ENCODE results near the gene AWAT1. TPM values are rescaled to one million over a fixed set of nuclear protein-coding genes. Genes with fewer than 3 reads are reported as not detected.

AWAT1 gene
- total RNA-seq, 1 experiment from 2014 or later, result not detected

DNA sequence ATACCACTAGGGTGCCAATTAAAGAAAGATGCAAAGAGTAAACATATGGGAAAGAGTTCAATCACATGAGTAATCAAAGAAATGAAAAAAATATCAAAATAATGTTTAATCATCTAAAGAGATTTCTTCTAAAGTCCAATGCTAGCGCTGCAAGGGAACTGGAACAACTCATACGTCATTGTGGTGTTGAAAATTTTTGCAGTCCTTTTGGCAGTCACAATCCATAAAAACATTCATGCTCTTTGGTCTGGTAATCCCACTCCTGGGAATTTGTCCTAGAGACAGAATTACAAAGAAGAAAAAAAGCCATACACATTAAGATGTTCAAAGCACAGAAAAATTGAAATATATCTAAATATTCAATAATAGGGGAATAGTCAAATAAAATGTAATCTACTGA is 21.0 kb downstream of the AWAT1 start:
- CTCF ChIA-PET, result no interaction called here
- ATAC-seq (no peak), DNase-seq (ENCODE audit: low read depth, low spot score) (no peak)
- in situ Hi-C loops (cut with HindIII; ENCODE audit: low pct_unique_long_range_greater_than_20kb, low sequenced_read_pairs), result no loop called here
- Histone ChIP-seq H3K4me3 (ENCODE audit: low read depth in 2 of 2, low read length in 2 of 2) (no peak overlapping the region), H3K27me3 (ENCODE audit: control insufficient read depth, insufficient read depth, low read length) (0 out of 2 replicates have a peak, but pooled peaks cover 4% of the 10 kb centered on the region), H3K9me3 (ENCODE audit: control insufficient read depth, insufficient read depth, low read depth, low read length) (no peaks in the 10 kb centered on the region), H3K27ac (ENCODE audit: low read length) (no peak overlapping the region), H3K36me3 (ENCODE audit: control insufficient read depth, insufficient read depth, low read length) (no peaks in the 10 kb centered on the region), H3K4me1 (ENCODE audit: control insufficient read depth, insufficient read depth, low read length) (no peaks in the 10 kb centered on the region)
- no TSS peak for BruUV-seq (replicated peaks)
- intact Hi-C loops (cut with micrococcal nuclease; ENCODE audit: unreplicated experiment), result no loop called here
- TF ChIP-seq, protein P1, sequence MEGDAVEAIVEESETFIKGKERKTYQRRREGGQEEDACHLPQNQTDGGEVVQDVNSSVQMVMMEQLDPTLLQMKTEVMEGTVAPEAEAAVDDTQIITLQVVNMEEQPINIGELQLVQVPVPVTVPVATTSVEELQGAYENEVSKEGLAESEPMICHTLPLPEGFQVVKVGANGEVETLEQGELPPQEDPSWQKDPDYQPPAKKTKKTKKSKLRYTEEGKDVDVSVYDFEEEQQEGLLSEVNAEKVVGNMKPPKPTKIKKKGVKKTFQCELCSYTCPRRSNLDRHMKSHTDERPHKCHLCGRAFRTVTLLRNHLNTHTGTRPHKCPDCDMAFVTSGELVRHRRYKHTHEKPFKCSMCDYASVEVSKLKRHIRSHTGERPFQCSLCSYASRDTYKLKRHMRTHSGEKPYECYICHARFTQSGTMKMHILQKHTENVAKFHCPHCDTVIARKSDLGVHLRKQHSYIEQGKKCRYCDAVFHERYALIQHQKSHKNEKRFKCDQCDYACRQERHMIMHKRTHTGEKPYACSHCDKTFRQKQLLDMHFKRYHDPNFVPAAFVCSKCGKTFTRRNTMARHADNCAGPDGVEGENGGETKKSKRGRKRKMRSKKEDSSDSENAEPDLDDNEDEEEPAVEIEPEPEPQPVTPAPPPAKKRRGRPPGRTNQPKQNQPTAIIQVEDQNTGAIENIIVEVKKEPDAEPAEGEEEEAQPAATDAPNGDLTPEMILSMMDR (IDR thresholded peaks at IDR 0.05), result no peak
- TF ChIP-seq TCF7L2 (IDR thresholded peaks at IDR 0.05; ENCODE audit: low read depth, low read length), result no peak
- TF ChIP-seq POLR2AphosphoS5 (IDR thresholded peaks at IDR 0.05; ENCODE audit: low read depth, low read length), result no peak
- TF ChIP-seq, protein P2, sequence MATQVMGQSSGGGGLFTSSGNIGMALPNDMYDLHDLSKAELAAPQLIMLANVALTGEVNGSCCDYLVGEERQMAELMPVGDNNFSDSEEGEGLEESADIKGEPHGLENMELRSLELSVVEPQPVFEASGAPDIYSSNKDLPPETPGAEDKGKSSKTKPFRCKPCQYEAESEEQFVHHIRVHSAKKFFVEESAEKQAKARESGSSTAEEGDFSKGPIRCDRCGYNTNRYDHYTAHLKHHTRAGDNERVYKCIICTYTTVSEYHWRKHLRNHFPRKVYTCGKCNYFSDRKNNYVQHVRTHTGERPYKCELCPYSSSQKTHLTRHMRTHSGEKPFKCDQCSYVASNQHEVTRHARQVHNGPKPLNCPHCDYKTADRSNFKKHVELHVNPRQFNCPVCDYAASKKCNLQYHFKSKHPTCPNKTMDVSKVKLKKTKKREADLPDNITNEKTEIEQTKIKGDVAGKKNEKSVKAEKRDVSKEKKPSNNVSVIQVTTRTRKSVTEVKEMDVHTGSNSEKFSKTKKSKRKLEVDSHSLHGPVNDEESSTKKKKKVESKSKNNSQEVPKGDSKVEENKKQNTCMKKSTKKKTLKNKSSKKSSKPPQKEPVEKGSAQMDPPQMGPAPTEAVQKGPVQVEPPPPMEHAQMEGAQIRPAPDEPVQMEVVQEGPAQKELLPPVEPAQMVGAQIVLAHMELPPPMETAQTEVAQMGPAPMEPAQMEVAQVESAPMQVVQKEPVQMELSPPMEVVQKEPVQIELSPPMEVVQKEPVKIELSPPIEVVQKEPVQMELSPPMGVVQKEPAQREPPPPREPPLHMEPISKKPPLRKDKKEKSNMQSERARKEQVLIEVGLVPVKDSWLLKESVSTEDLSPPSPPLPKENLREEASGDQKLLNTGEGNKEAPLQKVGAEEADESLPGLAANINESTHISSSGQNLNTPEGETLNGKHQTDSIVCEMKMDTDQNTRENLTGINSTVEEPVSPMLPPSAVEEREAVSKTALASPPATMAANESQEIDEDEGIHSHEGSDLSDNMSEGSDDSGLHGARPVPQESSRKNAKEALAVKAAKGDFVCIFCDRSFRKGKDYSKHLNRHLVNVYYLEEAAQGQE (IDR thresholded peaks at IDR 0.05; ENCODE audit: insufficient read depth in 1 of 2, low read depth in 2 of 2, low read length in 1 of 2), result no peak
- TF ChIP-seq SIN3A (IDR thresholded peaks at IDR 0.05; ENCODE audit: borderline replicate concordance, insufficient read depth, low read depth, low read length), result no peak
- POLR2A ChIA-PET, result no interaction called here

DNA sequence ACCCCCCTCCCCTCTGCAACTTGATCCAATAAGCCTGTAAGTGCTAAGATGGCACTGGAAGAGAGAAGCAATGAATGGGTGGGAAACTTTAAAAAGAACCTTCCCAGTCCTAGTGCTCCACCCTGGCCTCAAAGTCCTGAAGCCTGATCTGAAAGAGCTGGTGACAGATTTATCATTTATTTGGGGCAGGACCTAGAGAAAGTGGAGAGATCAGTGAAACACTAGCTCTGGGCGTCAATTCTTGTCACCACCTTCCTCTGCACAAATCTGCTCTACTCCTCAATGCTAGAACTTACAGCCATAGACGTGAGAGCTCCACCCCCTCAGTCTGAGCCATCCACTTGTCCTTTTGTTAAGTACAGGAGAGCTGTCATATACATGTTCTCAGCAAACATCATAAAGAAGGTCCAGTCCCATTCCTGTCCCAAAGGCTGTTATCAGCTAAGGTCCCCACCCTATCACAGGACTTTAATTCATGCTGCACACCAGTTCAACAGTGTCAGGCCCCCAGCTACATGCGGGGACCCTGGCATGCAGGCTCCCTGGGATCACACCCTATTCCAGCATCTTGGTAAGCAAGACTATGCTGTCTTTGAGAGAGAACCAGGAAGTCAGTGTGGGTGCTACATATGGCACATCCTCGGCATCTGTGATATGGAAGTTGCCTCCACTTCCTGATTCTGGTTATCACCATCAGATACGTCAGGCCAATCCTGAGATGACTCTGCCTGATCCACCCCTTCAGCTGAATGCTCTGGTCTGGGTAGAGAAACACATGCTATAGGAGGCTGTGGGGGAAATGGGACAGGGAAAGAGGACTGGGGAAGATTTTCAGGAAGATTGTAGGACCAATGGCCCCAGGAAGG is 23.2 kb downstream of the AWAT1 start:
- ChIA-PET POLR2A (no interaction called here), CTCF (no interaction called here)
- H3K9me3 ChIP-seq (ENCODE audit: control insufficient read depth, insufficient read depth, low read depth, low read length), result no peaks in the 10 kb centered on the region
- no peak overlapping the region for H3K4me3 ChIP-seq (ENCODE audit: low read depth in 2 of 2, low read length in 2 of 2)
- no TSS peak for BruUV-seq (replicated peaks)
- H3K36me3 ChIP-seq (ENCODE audit: control insufficient read depth, insufficient read depth, low read length), result no peaks in the 10 kb centered on the region
- no peak overlapping the region for H3K27ac ChIP-seq (ENCODE audit: low read length)
- in situ Hi-C loops (cut with HindIII; ENCODE audit: low pct_unique_long_range_greater_than_20kb, low sequenced_read_pairs), result no loop called here
- no peak for TF ChIP-seq SIN3A (IDR thresholded peaks at IDR 0.05; ENCODE audit: borderline replicate concordance, insufficient read depth, low read depth, low read length)
- no peak for TF ChIP-seq POLR2AphosphoS5 (IDR thresholded peaks at IDR 0.05; ENCODE audit: low read depth, low read length)
- TF ChIP-seq, protein P2 (IDR thresholded peaks at IDR 0.05; ENCODE audit: insufficient read depth in 1 of 2, low read depth in 2 of 2, low read length in 1 of 2), result no peak
- TF ChIP-seq, protein P1 (IDR thresholded peaks at IDR 0.05), result no peak
- intact Hi-C loops (cut with micrococcal nuclease; ENCODE audit: unreplicated experiment), result no loop called here
- no peaks in the 10 kb centered on the region for H3K27me3 ChIP-seq (ENCODE audit: control insufficient read depth, insufficient read depth, low read length)
- H3K4me1 ChIP-seq (ENCODE audit: control insufficient read depth, insufficient read depth, low read length), result no peaks in the 10 kb centered on the region
- no peak for DNase-seq (ENCODE audit: low read depth, low spot score)
- no peak for ATAC-seq
